Measurements from ENCODE around the gene FYB2. TPM values are rescaled to one million over a fixed set of nuclear protein-coding genes. Genes with fewer than 3 reads are reported as not detected.

Gene FYB2
- total RNA-seq, 2 donors from 2014 or later: 0.39 to 0.70 TPM

DNA sequence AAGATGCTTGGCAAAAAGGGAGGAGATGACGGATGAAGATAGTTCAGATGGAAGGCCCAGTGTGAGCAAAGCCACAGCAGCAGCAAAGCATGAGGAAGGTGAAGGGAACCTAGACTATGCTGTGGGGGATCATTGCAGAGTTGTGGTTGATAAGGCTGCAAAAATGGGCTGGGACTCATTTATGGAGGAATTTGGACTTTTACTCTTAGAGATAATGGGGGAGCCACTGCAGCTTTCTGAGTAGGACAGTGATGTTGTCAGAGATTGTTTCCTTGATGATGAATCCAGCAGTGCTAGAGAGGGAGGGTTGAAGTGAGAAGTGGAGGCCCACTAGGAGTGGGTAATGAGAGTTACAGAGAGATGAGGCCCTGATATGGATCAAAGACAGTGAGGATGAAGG, 33.3 kb upstream of the FYB2 start:
- H3K4me1 ChIP-seq: no peaks in the 10 kb centered on the region
- TF ChIP-seq CTCF (IDR thresholded peaks at IDR 0.05): no peak
- H3K36me3 ChIP-seq: no peaks in the 10 kb centered on the region
- H3K27me3 ChIP-seq: no peaks in the 10 kb centered on the region
- H3K4me3 ChIP-seq: no peak overlapping the region
- no peaks in the 10 kb centered on the region for H3K9me3 ChIP-seq
- H3K27ac ChIP-seq: no peak overlapping the region
- DNase-seq (ENCODE audit: low spot score): no peak

- DNase-seq (ENCODE audit: low spot score): no peak
- Histone ChIP-seq H3K27me3 (no peaks in the 10 kb centered on the region), H3K9me3 (no peaks in the 10 kb centered on the region), H3K4me1 (no peaks in the 10 kb centered on the region), H3K36me3 (no peaks in the 10 kb centered on the region), H3K27ac (no peak overlapping the region), H3K4me3 (no peak overlapping the region)
- TF ChIP-seq CTCF (IDR thresholded peaks at IDR 0.05): no peak
Measured at GRCh38 chr1:56850922-56851321, 31.7 kb upstream of the FYB2 start.

GRCh38 chr1:56850411-56850810, 31.2 kb upstream of the FYB2 start:
- no peaks in the 10 kb centered on the region for H3K4me1 ChIP-seq
- H3K27me3 ChIP-seq: no peaks in the 10 kb centered on the region
- no peak overlapping the region for H3K4me3 ChIP-seq
- no peaks in the 10 kb centered on the region for H3K9me3 ChIP-seq
- H3K27ac ChIP-seq: no peak overlapping the region
- no peak for DNase-seq (ENCODE audit: low spot score)
- no peaks in the 10 kb centered on the region for H3K36me3 ChIP-seq
- no peak for TF ChIP-seq CTCF (IDR thresholded peaks at IDR 0.05)

DNA sequence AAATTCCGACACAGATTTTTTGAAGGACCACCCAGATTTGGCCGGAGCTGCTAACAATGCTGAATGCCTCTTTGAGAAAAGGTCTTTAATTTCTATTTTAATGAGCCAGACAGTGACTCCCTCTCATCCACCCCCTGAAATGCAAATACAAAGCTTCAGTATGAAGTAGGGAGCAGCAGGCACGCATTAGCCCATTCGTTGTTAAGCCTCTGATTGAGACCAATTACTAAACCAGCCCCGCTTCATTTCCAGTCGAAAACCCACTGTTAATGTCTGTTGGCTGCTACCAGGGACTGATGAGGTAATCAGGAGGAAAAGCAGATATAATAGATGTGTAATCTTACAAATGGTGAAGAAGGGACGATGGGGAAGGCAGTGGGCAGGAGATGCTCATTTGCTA, 30.5 kb upstream of the FYB2 start:
- Histone ChIP-seq H3K27me3 (no peaks in the 10 kb centered on the region), H3K4me3 (no peak overlapping the region), H3K9me3 (no peaks in the 10 kb centered on the region), H3K4me1 (no peaks in the 10 kb centered on the region), H3K36me3 (no peaks in the 10 kb centered on the region), H3K27ac (no peak overlapping the region)
- TF ChIP-seq CTCF (IDR thresholded peaks at IDR 0.05): no peak
- no peak for DNase-seq (ENCODE audit: low spot score)

DNA sequence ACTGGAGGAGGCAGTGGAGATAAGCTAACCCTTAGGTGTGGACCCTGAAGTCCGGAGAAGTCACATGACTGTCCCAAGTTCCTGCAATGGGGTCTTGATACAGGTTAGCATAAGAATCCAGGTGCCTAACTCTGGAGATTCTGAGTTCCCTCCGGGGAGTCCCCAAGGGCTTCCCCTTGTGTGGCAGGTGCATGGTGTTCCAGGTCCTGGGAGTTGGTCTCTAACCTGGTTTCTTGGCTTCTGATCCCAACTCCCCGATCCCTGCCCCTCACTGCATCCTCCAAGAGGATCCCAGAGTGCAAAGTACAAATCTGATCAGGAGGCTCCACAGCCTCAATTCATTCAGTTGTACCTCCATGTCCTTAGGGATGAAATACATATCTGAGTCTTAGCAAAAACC, 26.1 kb upstream of the FYB2 start:
- H3K4me3 ChIP-seq: no peak overlapping the region
- no peaks in the 10 kb centered on the region for H3K4me1 ChIP-seq
- no peaks in the 10 kb centered on the region for H3K9me3 ChIP-seq
- no peaks in the 10 kb centered on the region for H3K36me3 ChIP-seq
- no peaks in the 10 kb centered on the region for H3K27me3 ChIP-seq
- no peak for TF ChIP-seq CTCF (IDR thresholded peaks at IDR 0.05)
- no peak for DNase-seq (ENCODE audit: low spot score)
- H3K27ac ChIP-seq: no peak overlapping the region

DNA sequence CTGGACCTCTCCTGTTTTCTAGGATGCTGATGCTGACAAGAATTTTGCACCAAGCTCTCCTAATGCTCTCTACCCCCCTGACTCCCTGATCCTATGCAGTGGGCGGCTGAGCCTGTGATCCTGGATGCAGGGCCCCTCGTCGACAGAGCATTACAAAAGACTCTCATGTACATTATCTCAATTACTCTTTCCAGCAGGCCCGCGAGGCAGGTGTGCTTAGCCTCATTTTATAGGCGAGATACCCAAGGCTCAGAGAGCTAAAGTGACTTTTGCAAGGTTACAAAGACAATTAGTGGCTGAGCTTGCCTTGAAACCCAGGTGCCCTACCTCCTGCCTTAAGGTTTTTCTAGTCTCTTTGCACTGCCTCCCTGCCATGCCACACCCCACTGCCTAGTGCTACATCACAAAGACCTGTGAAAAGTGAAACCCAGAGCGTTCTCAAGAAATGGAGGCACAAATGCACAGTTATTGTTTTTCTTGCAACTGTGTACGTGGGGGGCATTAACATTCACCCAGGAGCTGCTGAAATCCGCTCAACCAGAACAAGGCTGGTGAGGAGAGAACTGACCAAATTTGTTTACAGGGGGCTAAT, 25.4 kb upstream of the FYB2 start:
- no peak overlapping the region for H3K4me3 ChIP-seq
- no peak overlapping the region for H3K27ac ChIP-seq
- no peaks in the 10 kb centered on the region for H3K4me1 ChIP-seq
- H3K27me3 ChIP-seq: no peaks in the 10 kb centered on the region
- TF ChIP-seq CTCF (IDR thresholded peaks at IDR 0.05): no peak
- H3K9me3 ChIP-seq: peaks cover 0 to 2% of the 10 kb centered on the region in 2 donors
- no peak for DNase-seq (ENCODE audit: low spot score)
- H3K36me3 ChIP-seq: no peaks in the 10 kb centered on the region
